CD8-positive, alpha-beta memory T cell (primary cell): ENCODE results near the gene RET. TPM values are rescaled to one million over a fixed set of nuclear protein-coding genes. Genes with fewer than 3 reads are reported as not detected.

Experiments
- CTCF ChIA-PET: fragments of 350-600 bp; sonication (Branson Sonifier 250); formaldehyde crosslinking; loops from one replicate; lab custom pipeline; 2021; ENCODE audit warnings: antibody characterized with exemption; lab: Charles Lee
- POLR2A ChIA-PET: fragments of 350-600 bp; sonication (Branson Sonifier 250); formaldehyde crosslinking; loops from one replicate; lab custom pipeline; 2021; ENCODE audit warnings: antibody characterized with exemption; lab: Charles Lee
- DNase-seq, 5 donors: peaks; one replicate each; pipeline versions ENCODE4 v3.0.0 to v3.0.0-alpha.2; 2020 to 2022; ENCODE audit warnings: mixed read lengths in 1 of 5
- H3K27ac ChIP-seq: one replicate; pipeline ENCODE4 v1.7.0; 2013; ENCODE audit warnings: low read depth, mild to moderate bottlenecking, low read length, moderate library complexity
- H3K27me3 ChIP-seq: 2 replicates; pipeline ENCODE4 v1.7.0; 2013; ENCODE audit warnings: low read length, mild to moderate bottlenecking; ENCODE audit not compliant: insufficient read depth, poor library complexity, severe bottlenecking
- H3K36me3 ChIP-seq: 2 replicates; pipeline ENCODE4 v1.7.0; 2013; ENCODE audit warnings: mild to moderate bottlenecking, low read length, moderate library complexity; ENCODE audit not compliant: insufficient read depth
- H3K4me1 ChIP-seq: 2 replicates; pipeline ENCODE4 v1.7.0; 2013; ENCODE audit warnings: mild to moderate bottlenecking, low read length, moderate library complexity; ENCODE audit not compliant: insufficient read depth
- H3K4me3 ChIP-seq: 2 replicates; pipeline ENCODE4 v1.7.0; 2013; ENCODE audit warnings: mild to moderate bottlenecking, low read length
- H3K9me3 ChIP-seq: 2 replicates; pipeline ENCODE4 v1.7.0; 2013; ENCODE audit warnings: mild to moderate bottlenecking, low read length
- H3K27ac Mint-ChIP-seq, 8 donors: one replicate each; pipeline ENCODE4 v1.8.0; 2020 to 2021; ENCODE audit warnings: mixed read lengths in 8 of 8, mild to moderate bottlenecking in 6 of 8, inconsistent platforms in 3 of 8, moderate library complexity in 3 of 8
- H3K27me3 Mint-ChIP-seq, 2 donors: one replicate each; pipeline ENCODE4 v1.8.0; 2020 to 2021; ENCODE audit warnings: mixed read lengths in 2 of 2, mild to moderate bottlenecking in 1 of 2, moderate library complexity in 1 of 2
- H3K36me3 Mint-ChIP-seq, 3 donors: one replicate each; pipeline ENCODE4 v1.8.0; 2020 to 2021; ENCODE audit warnings: mixed read lengths in 3 of 3, inconsistent platforms in 1 of 3, mild to moderate bottlenecking in 1 of 3
- H3K4me1 Mint-ChIP-seq, 3 donors: one replicate each; pipeline ENCODE4 v1.8.0; 2020 to 2021; ENCODE audit warnings: mixed read lengths in 3 of 3, inconsistent platforms in 1 of 3, mild to moderate bottlenecking in 1 of 3
- H3K4me3 Mint-ChIP-seq, 7 donors: one replicate each; pipeline ENCODE4 v1.8.0; 2020 to 2021; ENCODE audit warnings: mixed read lengths in 7 of 7, mild to moderate bottlenecking in 6 of 7, moderate library complexity in 4 of 7, inconsistent platforms in 2 of 7
- H3K9me3 Mint-ChIP-seq, 5 donors: one replicate each; pipeline ENCODE4 v1.8.0; 2020 to 2022; ENCODE audit warnings: mixed read lengths in 5 of 5, mild to moderate bottlenecking in 3 of 5, moderate library complexity in 2 of 5, inconsistent platforms in 1 of 5
- polyA plus RNA-seq: library from polyadenylated mRNA; unstranded; fragments of 300-500 nt; fragmentation: Illumina TruSeq; gene quantifications from one replicate; pipeline ENCODE4 v1.2.3, GENCODE V29; 2021
- total RNA-seq, 2 experiments: library from RNA; stranded (reverse); gene quantifications; one replicate each; pipeline ENCODE4 v1.2.3, GENCODE V29; 2021

The RET gene
- total and polyA plus RNA-seq, 3 experiments from 2014 or later = 0.06 to 0.24 TPM; not detected in 1

- Mint-ChIP-seq H3K4me3 (no peak overlapping the region), H3K36me3 (no peaks in the 10 kb centered on the region), H3K27ac (no peak overlapping the region), H3K9me3 (no peaks in the 10 kb centered on the region), H3K27me3 (peaks cover 21 to 50% of the 10 kb centered on the region in 2 donors), H3K4me1 (peaks cover 0 to 16% (median 1%) of the 10 kb centered on the region in 3 donors)
- DNase-seq = no peak
- H3K27me3 ChIP-seq = peaks cover 6% of the 10 kb centered on the region
- no peaks in the 10 kb centered on the region for H3K4me1 ChIP-seq
- H3K9me3 ChIP-seq = no peaks in the 10 kb centered on the region
- H3K36me3 ChIP-seq = no peaks in the 10 kb centered on the region
- POLR2A ChIA-PET = no interaction called here
- H3K27ac ChIP-seq = no peak overlapping the region
- no peak overlapping the region for H3K4me3 ChIP-seq
- CTCF ChIA-PET = no interaction called here
Observed at GRCh38 chr10:43079856-43080255, 3.0 kb downstream of the RET start.

- CTCF ChIA-PET = no interaction called here
- Histone ChIP-seq H3K4me3 (no peak overlapping the region), H3K4me1 (no peaks in the 10 kb centered on the region), H3K27ac (no peak overlapping the region), H3K9me3 (no peaks in the 10 kb centered on the region), H3K36me3 (no peaks in the 10 kb centered on the region), H3K27me3 (no peaks in the 10 kb centered on the region)
- H3K36me3 Mint-ChIP-seq = no peaks in the 10 kb centered on the region
- H3K27ac Mint-ChIP-seq = no peak overlapping the region
- POLR2A ChIA-PET = no interaction called here
- no peak for DNase-seq
- peaks cover 0 to 11% (median 1%) of the 10 kb centered on the region in 3 donors for H3K4me1 Mint-ChIP-seq
- no peak overlapping the region for H3K4me3 Mint-ChIP-seq
- no peaks in the 10 kb centered on the region for H3K9me3 Mint-ChIP-seq
- H3K27me3 Mint-ChIP-seq = peaks cover 17 to 45% of the 10 kb centered on the region in 2 donors
Observed at GRCh38 chr10:43082087-43082486, 5.2 kb downstream of the RET start.

- no peak overlapping the region for H3K27ac ChIP-seq
- Mint-ChIP-seq H3K9me3 (no peaks in the 10 kb centered on the region), H3K36me3 (peaks cover 0 to under 1% (median 0%) of the 10 kb centered on the region in 3 donors), H3K27me3 (peaks cover 18 to 42% of the 10 kb centered on the region in 2 donors), H3K4me1 (peaks cover 0 to 8% (median 0%) of the 10 kb centered on the region in 3 donors), H3K27ac (no peak overlapping the region), H3K4me3 (no peak overlapping the region)
- H3K9me3 ChIP-seq = no peaks in the 10 kb centered on the region
- H3K36me3 ChIP-seq = no peaks in the 10 kb centered on the region
- H3K4me1 ChIP-seq = no peaks in the 10 kb centered on the region
- CTCF ChIA-PET = no interaction called here
- no peaks in the 10 kb centered on the region for H3K27me3 ChIP-seq
- no peak for DNase-seq
- no peak overlapping the region for H3K4me3 ChIP-seq
- POLR2A ChIA-PET = no interaction called here
Observed at GRCh38 chr10:43082746-43083145, 5.9 kb downstream of the RET start.

- peaks cover 20 to 33% of the 10 kb centered on the region in 2 donors for H3K27me3 Mint-ChIP-seq
- no peak for DNase-seq
- H3K4me3 Mint-ChIP-seq = no peak overlapping the region
- ChIA-PET POLR2A (no interaction called here), CTCF (interaction anchor here (1.0 kb wide), 1 partner anchor 21 kb away, joined by 3 read pairs; no protein-coding TSS in a partner anchor)
- Histone ChIP-seq H3K27ac (no peak overlapping the region), H3K4me3 (no peak overlapping the region), H3K4me1 (no peaks in the 10 kb centered on the region), H3K9me3 (no peaks in the 10 kb centered on the region), H3K36me3 (no peaks in the 10 kb centered on the region), H3K27me3 (no peaks in the 10 kb centered on the region)
- no peak overlapping the region for H3K27ac Mint-ChIP-seq
- no peaks in the 10 kb centered on the region for H3K9me3 Mint-ChIP-seq
- H3K36me3 Mint-ChIP-seq = peaks cover 0 to 2% (median 0%) of the 10 kb centered on the region in 3 donors
- H3K4me1 Mint-ChIP-seq = peaks cover 0 to 4% (median 0%) of the 10 kb centered on the region in 3 donors
Observed at GRCh38 chr10:43083764-43084163, 6.9 kb downstream of the RET start.

- peaks cover 15 to 23% of the 10 kb centered on the region in 2 donors for H3K27me3 Mint-ChIP-seq
- POLR2A ChIA-PET = no interaction called here
- CTCF ChIA-PET = no interaction called here
Observed at GRCh38 chr10:43084812-43085211, 7.9 kb downstream of the RET start.

GRCh38 chr10:43086321-43086942, 9.6 kb downstream of the RET start:
- Mint-ChIP-seq H3K4me1 (no peaks in the 10 kb centered on the region), H3K27ac (no peak overlapping the region), H3K4me3 (no peak overlapping the region), H3K9me3 (no peaks in the 10 kb centered on the region), H3K27me3 (peaks cover 10 to 18% of the 10 kb centered on the region in 2 donors), H3K36me3 (peaks cover 0 to 2% (median 0%) of the 10 kb centered on the region in 3 donors)
- Histone ChIP-seq H3K9me3 (no peaks in the 10 kb centered on the region), H3K4me1 (no peaks in the 10 kb centered on the region), H3K36me3 (no peaks in the 10 kb centered on the region), H3K4me3 (no peak overlapping the region), H3K27me3 (no peaks in the 10 kb centered on the region), H3K27ac (no peak overlapping the region)
- CTCF ChIA-PET = no interaction called here
- no peak for DNase-seq
- POLR2A ChIA-PET = no interaction called here

More at GRCh38 chr10:43084812-43085211, 7.9 kb downstream of the RET start:
- Mint-ChIP-seq H3K9me3 (no peaks in the 10 kb centered on the region), H3K4me1 (no peaks in the 10 kb centered on the region), H3K36me3 (peaks cover 0 to 2% (median 0%) of the 10 kb centered on the region in 3 donors), H3K4me3 (no peak overlapping the region), H3K27ac (no peak overlapping the region)
- H3K27me3 ChIP-seq = no peaks in the 10 kb centered on the region
- H3K36me3 ChIP-seq = no peaks in the 10 kb centered on the region
- H3K4me1 ChIP-seq = no peaks in the 10 kb centered on the region
- no peak overlapping the region for H3K27ac ChIP-seq
- no peaks in the 10 kb centered on the region for H3K9me3 ChIP-seq
- H3K4me3 ChIP-seq = no peak overlapping the region
- no peak for DNase-seq

- Histone ChIP-seq H3K36me3 (no peaks in the 10 kb centered on the region), H3K4me1 (no peaks in the 10 kb centered on the region), H3K27me3 (no peaks in the 10 kb centered on the region), H3K27ac (no peak overlapping the region), H3K9me3 (no peaks in the 10 kb centered on the region), H3K4me3 (no peak overlapping the region)
- no peak overlapping the region for H3K4me3 Mint-ChIP-seq
- no peaks in the 10 kb centered on the region for H3K4me1 Mint-ChIP-seq
- H3K9me3 Mint-ChIP-seq = no peaks in the 10 kb centered on the region
- CTCF ChIA-PET = no interaction called here
- DNase-seq = no peak
- POLR2A ChIA-PET = no interaction called here
- H3K27ac Mint-ChIP-seq = no peak overlapping the region
- H3K36me3 Mint-ChIP-seq = peaks cover 0 to 2% (median 0%) of the 10 kb centered on the region in 3 donors
- H3K27me3 Mint-ChIP-seq = peaks cover 6 to 26% of the 10 kb centered on the region in 2 donors
Observed at GRCh38 chr10:43089519-43089918, 12.7 kb downstream of the RET start.

- Mint-ChIP-seq H3K4me1 (no peaks in the 10 kb centered on the region), H3K27ac (no peak overlapping the region), H3K27me3 (peaks cover 9 to 23% of the 10 kb centered on the region in 2 donors), H3K9me3 (no peaks in the 10 kb centered on the region), H3K4me3 (no peak overlapping the region), H3K36me3 (peaks cover 0 to 2% (median 0%) of the 10 kb centered on the region in 3 donors)
- H3K36me3 ChIP-seq = no peaks in the 10 kb centered on the region
- H3K27me3 ChIP-seq = no peaks in the 10 kb centered on the region
- no peaks in the 10 kb centered on the region for H3K4me1 ChIP-seq
- H3K9me3 ChIP-seq = no peaks in the 10 kb centered on the region
- no peak for DNase-seq
- CTCF ChIA-PET = no interaction called here
- POLR2A ChIA-PET = no interaction called here
- no peak overlapping the region for H3K4me3 ChIP-seq
- H3K27ac ChIP-seq = no peak overlapping the region
Observed at GRCh38 chr10:43090188-43090587, 13.3 kb downstream of the RET start.
